K562 (cell line): ENCODE measurements around the gene RETREG1. TPM values are rescaled to one million over a fixed set of nuclear protein-coding genes. Genes with fewer than 3 reads are reported as not detected.

Experiments used
- ATF3 ChIP-seq, 2 experiments: fragments of 450-650 bp in 1 of 2; sonication (generic) in 1 of 2; formaldehyde crosslinking in 1 of 2; IDR thresholded peaks in 1 of 2; conservative IDR thresholded peaks in 1 of 2; 2 replicates each; pipeline versions ENCODE4 v1.6.1 to v1.8.1; 2016 to 2023; ENCODE audit warnings: mild to moderate bottlenecking in 2 of 2, moderate library complexity in 2 of 2, inconsistent platforms in 1 of 2, missing genetic modification reagents in 1 of 2
- HOMEZ ChIP-seq: fragments of 250-450 bp; sonication (Bioruptor Pico); IDR thresholded peaks from 2 replicates; pipeline ENCODE4 v1.4.0; 2020; ENCODE audit warnings: mild to moderate bottlenecking, moderate library complexity
- LARP7 ChIP-seq: fragments of 450-650 bp; IDR thresholded peaks from 2 replicates; pipeline ENCODE4 v1.6.1; 2016
- LCOR ChIP-seq: sonication (generic); formaldehyde crosslinking; IDR thresholded peaks from 2 replicates; pipeline ENCODE4 v1.8.0; 2022; ENCODE audit warnings: mild to moderate bottlenecking, missing genetic modification reagents
- MAZ ChIP-seq, 2 experiments: fragments of 450-650 bp in 1 of 2; sonication (generic) in 1 of 2; formaldehyde crosslinking; IDR thresholded peaks in 1 of 2; conservative IDR thresholded peaks in 1 of 2; 2 replicates each; pipeline versions ENCODE4 v1.4.0 to v1.5.0; 2020; ENCODE audit warnings: mild to moderate bottlenecking in 1 of 2, missing genetic modification reagents in 1 of 2
- MGA ChIP-seq: fragments of 450-650 bp; IDR thresholded peaks from 2 replicates; pipeline ENCODE4 v1.6.1; 2016; ENCODE audit warnings: mild to moderate bottlenecking, moderate library complexity
- NFRKB ChIP-seq: fragments of 450-650 bp; IDR thresholded peaks from 2 replicates; pipeline ENCODE4 v1.6.1; 2016; ENCODE audit warnings: low read depth
- NRF1 ChIP-seq, 2 experiments: fragments of 450-650 bp; IDR thresholded peaks in 1 of 2; conservative IDR thresholded peaks in 1 of 2; 2 replicates each; pipeline ENCODE4 v1.6.1; 2014; ENCODE audit warnings: mild to moderate bottlenecking in 2 of 2
- ZNF253 ChIP-seq: fragments of 250-450 bp; sonication (Bioruptor Pico); conservative IDR thresholded peaks from 2 replicates; pipeline ENCODE4 v1.6.1; 2021; ENCODE audit warnings: mild to moderate bottlenecking
- ZNF586 ChIP-seq: fragments of 450-650 bp; formaldehyde crosslinking; conservative IDR thresholded peaks from 2 replicates; pipeline ENCODE4 v1.4.0; 2020; ENCODE audit warnings: mild to moderate bottlenecking, moderate library complexity
- polyA plus RNA-seq, 8 experiments: library from polyadenylated mRNA; depleted of rRNA in 4 of 8; stranded (reverse) in 5 of 8; unstranded in 3 of 8; fragments of >200 nt; fragmentation: Nextera tagmentation in 2 of 8; fragmentation: Illumina TruSeq in 1 of 8; extraction: Ambion mirVana in 2 of 8; extraction: Trizol in 1 of 8; gene quantifications; 2 replicates each; pipeline versions ENCODE4 v1.2.1 to v1.2.3, GENCODE V29; 2011 to 2014; ENCODE audit warnings: inconsistent platforms in 1 of 8, missing spikeins in 1 of 8
- total RNA-seq, 7 experiments: library from RNA; depleted of rRNA in 6 of 7; stranded (reverse); fragments of >200 nt in 6 of 7; fragmentation: Illumina TruSeq in 2 of 7; extraction: Trizol in 2 of 7; gene quantifications; 2 replicates each; pipeline versions ENCODE4 v1.2.1 to v1.2.3, GENCODE V29; 2011 to 2021; ENCODE audit warnings: low replicate concordance in 1 of 7

RETREG1 gene
- total and polyA plus RNA-seq, 9 of the 15 experiments (the other 6 are each of a cell fraction or from before 2014, with no cell fraction given): 0.01 to 0.20 (median 0.08) TPM; not detected in 5

GRCh38 chr5:16456103-16456832 lies 160.5 kb downstream of the RETREG1 start (continued):
- TF ChIP-seq MGA (0 out of 2 replicates have a peak, but pooled peaks have one; percentile 25), LARP7 (no peak), MAZ (CRISPR knock-in tag; conservative IDR thresholded peaks at IDR 0.05 in 1 of 2, IDR thresholded peaks at IDR 0.05 in 1 of 2) (no peak; a peak in 1 of 4 replicates), NFRKB (no peak), ZNF586 (CRISPR knock-in tag) (no peak), NRF1 (conservative IDR thresholded peaks at IDR 0.05 in 1 of 2, IDR thresholded peaks at IDR 0.05 in 1 of 2) (no peak), ZNF253 (CRISPR knock-in tag) (no peak), ATF3 (IDR thresholded peaks at IDR 0.05) (peak; percentile 74), ATF3 (CRISPR knock-in tag; conservative IDR thresholded peaks at IDR 0.05) (no peak), HOMEZ (no peak), LCOR (CRISPR knock-in tag) (no peak)
